Measurements from ENCODE around the gene GATAD2B.
"Not testable (repeated sequence)": the region's sequence is repeated elsewhere in the genome, so short reads cannot be mapped to it uniquely, and the experiment has no call there.

The GATAD2B gene

DNA sequence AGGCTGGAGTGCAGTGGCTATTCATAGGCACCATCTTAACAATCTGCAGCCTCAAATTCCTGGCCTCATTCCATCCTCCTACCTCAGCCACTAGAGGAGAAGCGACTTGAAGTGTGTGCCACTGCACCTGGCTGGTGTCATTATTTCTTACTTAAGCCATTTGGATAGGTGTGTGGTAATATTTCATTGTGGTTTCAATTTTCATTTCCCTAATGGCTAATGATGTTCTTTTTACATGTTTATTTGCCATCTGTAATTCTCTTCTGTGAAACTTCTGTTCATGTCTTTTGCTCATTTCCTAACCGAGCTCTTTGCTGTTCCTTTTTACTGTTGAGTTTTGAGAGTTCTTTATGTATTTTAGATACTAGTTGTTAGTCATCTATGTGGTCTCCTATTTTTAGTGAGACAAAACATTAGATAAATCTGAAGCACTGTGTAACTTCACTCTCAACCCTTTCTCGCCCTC lies 80.7 kb downstream of the GATAD2B start:
- TF ChIP-seq CTCF (IDR thresholded peaks at IDR 0.05; ENCODE audit: low read depth, low read length): no peak
- no peak for DNase-seq (ENCODE audit: extremely low read depth, low read depth)

DNA sequence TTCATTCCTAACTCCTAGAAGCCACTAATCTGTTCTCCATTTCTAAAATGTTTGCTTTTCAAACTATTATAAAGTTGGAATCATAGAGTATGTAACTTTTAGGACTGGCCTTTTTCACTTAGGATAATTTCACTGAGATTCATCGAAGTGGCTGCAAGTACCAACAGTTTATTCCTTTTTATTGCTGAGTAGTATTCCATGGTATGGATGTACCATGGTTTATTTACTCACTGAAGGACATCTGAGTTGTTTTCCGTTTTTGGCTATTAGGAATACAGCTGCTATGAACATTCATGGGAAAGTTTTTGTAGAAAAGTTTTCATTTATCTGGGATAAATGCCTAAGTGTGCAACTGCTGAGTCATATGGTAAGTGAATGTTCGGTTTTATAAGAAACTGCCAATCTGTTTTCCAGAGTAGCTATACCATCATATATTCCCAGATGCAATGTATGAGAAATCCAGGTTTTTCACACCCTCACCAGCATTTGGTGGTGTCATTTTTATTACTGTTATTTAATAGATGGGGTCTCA lies 81.2 kb downstream of the GATAD2B start:
- DNase-seq (ENCODE audit: extremely low read depth, low read depth): no peak
- TF ChIP-seq CTCF (IDR thresholded peaks at IDR 0.05; ENCODE audit: low read depth, low read length): no peak

DNA sequence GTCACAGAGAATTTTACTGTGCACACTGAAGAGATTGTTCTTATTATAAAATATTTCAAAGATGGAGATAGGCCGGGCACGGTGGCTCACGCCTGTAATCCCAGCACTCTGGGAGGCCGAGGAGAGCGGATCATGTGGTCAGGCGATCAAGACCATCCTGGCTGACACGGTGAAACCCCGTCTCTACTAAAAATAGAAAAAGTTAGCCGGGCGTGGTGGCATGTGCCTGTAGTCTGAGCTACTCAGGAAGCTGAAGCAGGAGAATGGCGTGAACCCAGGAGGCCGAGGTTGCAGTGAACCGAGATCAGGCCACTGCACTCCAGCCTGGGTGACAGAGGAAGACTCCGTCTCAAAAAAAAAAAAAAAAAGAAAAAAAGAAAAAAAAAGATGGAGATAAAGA lies 82.0 kb downstream of the GATAD2B start:
- DNase-seq (ENCODE audit: extremely low read depth, low read depth): not testable (repeated sequence)

- DNase-seq (ENCODE audit: extremely low read depth, low read depth): not testable (repeated sequence)
These were observed 88.8 kb downstream of the GATAD2B start for GRCh38 chr1:153833968-153834367.

GRCh38 chr1:153833171-153833570 lies 89.6 kb downstream of the GATAD2B start:
- no peak for DNase-seq (ENCODE audit: extremely low read depth, low read depth)
- TF ChIP-seq CTCF (IDR thresholded peaks at IDR 0.05; ENCODE audit: low read depth, low read length): no peak

- DNase-seq (ENCODE audit: extremely low read depth, low read depth): no peak
- TF ChIP-seq CTCF (IDR thresholded peaks at IDR 0.05; ENCODE audit: low read depth, low read length): no peak
These were observed 90.5 kb downstream of the GATAD2B start for GRCh38 chr1:153832293-153832692.

DNA sequence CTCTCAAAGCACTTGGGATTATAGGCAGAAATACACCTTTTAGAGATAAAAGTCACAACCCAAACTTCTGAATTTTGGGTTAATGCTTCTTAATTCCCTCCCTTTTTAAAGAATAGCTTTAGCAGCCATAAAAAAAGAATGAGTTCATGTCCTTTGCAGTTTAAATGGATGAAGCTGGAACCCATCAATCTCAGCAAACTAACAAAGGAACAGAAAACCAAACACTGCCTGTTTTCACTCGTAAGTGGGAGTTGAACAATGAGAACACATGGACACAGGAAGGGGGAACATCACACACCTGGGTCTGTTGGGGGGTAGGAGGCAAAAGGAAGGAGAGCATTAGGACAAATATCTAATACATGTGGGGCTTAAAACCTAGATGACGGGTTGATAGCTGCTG lies 91.7 kb downstream of the GATAD2B start:
- no peak for DNase-seq (ENCODE audit: extremely low read depth, low read depth)
- no peak for TF ChIP-seq CTCF (IDR thresholded peaks at IDR 0.05; ENCODE audit: low read depth, low read length)

- DNase-seq (ENCODE audit: extremely low read depth, low read depth): no peak
These were observed 95.4 kb downstream of the GATAD2B start for GRCh38 chr1:153827168-153827964.

More at GRCh38 chr1:153827168-153827964, 95.4 kb downstream of the GATAD2B start:
- TF ChIP-seq CTCF (IDR thresholded peaks at IDR 0.05; ENCODE audit: low read depth, low read length): no peak
